HL-60/S4 (cell line): Measurements from ENCODE around the gene HIP1R.

Source experiments
- in situ Hi-C: fragments of 300-500 bp; cut with MboI; formaldehyde crosslinking; loops from 2 replicates; pipeline ENCODE4 v1.14.3; 2022; ENCODE audit warnings: low sequenced_read_pairs

Gene HIP1R

GRCh38 chr12:122830517-122831214, 4.6 kb upstream of the HIP1R start:
- in situ Hi-C loops = no loop called here

GRCh38 chr12:122834104-122834920, 945 bp upstream of the HIP1R start:
- in situ Hi-C loops = no loop called here

- in situ Hi-C loops = no loop called here
Measured at GRCh38 chr12:122835750-122836026, 431 bp downstream of the HIP1R start.

GRCh38 chr12:122836027-122836921, 1.0 kb downstream of the HIP1R start:
- in situ Hi-C loops = no loop called here

GRCh38 chr12:122837306-122838265, 2.3 kb downstream of the HIP1R start:
- in situ Hi-C loops = no loop called here

- in situ Hi-C loops = no loop called here
Measured at GRCh38 chr12:122838841-122839240, 3.6 kb downstream of the HIP1R start.

- in situ Hi-C loops = no loop called here
Measured at GRCh38 chr12:122839907-122840554, 4.8 kb downstream of the HIP1R start.

GRCh38 chr12:122840580-122841513, 5.6 kb downstream of the HIP1R start:
- in situ Hi-C loops = no loop called here

GRCh38 chr12:122841544-122842321, 6.5 kb downstream of the HIP1R start:
- in situ Hi-C loops = no loop called here

GRCh38 chr12:122842505-122843405, 7.5 kb downstream of the HIP1R start:
- in situ Hi-C loops = no loop called here

GRCh38 chr12:122843455-122843854, 8.2 kb downstream of the HIP1R start:
- in situ Hi-C loops = no loop called here

GRCh38 chr12:122844366-122844971, 9.2 kb downstream of the HIP1R start:
- in situ Hi-C loops = no loop called here

- in situ Hi-C loops = no loop called here
Measured at GRCh38 chr12:122845041-122845864, 10.0 kb downstream of the HIP1R start.

GRCh38 chr12:122845865-122846621, 10.8 kb downstream of the HIP1R start:
- in situ Hi-C loops = no loop called here
